ENCODE results near the gene IL13RA1.

IL13RA1 gene

DNA sequence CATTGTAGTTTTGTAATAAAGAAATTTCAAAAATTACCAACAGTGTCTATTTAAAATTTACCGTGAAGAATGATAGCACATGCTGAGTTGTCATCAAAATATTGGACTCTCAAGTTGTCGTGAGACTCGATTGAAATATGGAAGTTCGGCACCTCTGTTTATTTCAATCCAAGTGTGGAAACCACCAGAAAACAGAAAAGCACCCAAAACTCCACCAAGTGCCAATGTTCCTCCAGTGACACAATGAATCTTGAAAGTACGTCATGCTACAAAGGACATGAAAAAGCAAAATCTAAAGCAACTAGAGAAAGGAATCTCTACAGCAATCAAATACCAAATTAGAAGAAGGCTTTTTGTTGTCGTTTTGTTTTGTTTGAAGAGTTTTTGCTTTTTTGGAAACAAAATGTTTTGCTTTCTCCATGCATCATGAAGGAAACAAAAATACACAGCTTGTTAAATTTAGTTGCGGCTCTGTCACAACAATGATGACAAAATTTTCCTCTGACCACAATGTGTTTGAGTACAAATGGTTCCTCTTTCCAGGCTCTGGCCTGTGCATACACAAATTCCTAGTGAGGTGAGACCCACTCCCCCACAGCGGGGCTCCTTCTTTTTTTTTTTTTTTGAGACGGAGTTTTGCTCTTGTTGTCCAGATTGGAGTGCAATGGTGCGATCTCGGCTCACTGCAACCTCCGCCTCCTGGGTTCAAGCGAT lies 9.6 kb upstream of the IL13RA1 start:
- H3K36me3 ChIP-seq (ENCODE audit: insufficient read depth): no peaks in the 10 kb centered on the region
- no peak overlapping the region for H3K4me2 ChIP-seq
- H3K27me3 ChIP-seq (ENCODE audit: insufficient read depth, low read depth): no peaks in the 10 kb centered on the region
- no peaks in the 10 kb centered on the region for H4K20me1 ChIP-seq (ENCODE audit: insufficient read depth)
- H2AFZ ChIP-seq (ENCODE audit: low read depth): no peak overlapping the region
- no peak overlapping the region for H3K9ac ChIP-seq
- no peak overlapping the region for H3K4me3 ChIP-seq (IDR thresholded peaks at IDR 0.05; ENCODE audit: insufficient read depth, low read depth, low read length)
- H3K4me1 ChIP-seq (ENCODE audit: low read depth, poor library complexity, severe bottlenecking): no peaks in the 10 kb centered on the region
- no peaks in the 10 kb centered on the region for H3K79me2 ChIP-seq (ENCODE audit: insufficient read depth, low read depth)
- TF ChIP-seq, protein P1, sequence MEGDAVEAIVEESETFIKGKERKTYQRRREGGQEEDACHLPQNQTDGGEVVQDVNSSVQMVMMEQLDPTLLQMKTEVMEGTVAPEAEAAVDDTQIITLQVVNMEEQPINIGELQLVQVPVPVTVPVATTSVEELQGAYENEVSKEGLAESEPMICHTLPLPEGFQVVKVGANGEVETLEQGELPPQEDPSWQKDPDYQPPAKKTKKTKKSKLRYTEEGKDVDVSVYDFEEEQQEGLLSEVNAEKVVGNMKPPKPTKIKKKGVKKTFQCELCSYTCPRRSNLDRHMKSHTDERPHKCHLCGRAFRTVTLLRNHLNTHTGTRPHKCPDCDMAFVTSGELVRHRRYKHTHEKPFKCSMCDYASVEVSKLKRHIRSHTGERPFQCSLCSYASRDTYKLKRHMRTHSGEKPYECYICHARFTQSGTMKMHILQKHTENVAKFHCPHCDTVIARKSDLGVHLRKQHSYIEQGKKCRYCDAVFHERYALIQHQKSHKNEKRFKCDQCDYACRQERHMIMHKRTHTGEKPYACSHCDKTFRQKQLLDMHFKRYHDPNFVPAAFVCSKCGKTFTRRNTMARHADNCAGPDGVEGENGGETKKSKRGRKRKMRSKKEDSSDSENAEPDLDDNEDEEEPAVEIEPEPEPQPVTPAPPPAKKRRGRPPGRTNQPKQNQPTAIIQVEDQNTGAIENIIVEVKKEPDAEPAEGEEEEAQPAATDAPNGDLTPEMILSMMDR (conservative IDR thresholded peaks at IDR 0.05; ENCODE audit: low read depth, low read length): no peak
- H3K27ac ChIP-seq: no peak overlapping the region

- H3K9ac ChIP-seq: no peak overlapping the region
These were observed 8.7 kb upstream of the IL13RA1 start for GRCh38 chrX:118718737-118719136.

DNA sequence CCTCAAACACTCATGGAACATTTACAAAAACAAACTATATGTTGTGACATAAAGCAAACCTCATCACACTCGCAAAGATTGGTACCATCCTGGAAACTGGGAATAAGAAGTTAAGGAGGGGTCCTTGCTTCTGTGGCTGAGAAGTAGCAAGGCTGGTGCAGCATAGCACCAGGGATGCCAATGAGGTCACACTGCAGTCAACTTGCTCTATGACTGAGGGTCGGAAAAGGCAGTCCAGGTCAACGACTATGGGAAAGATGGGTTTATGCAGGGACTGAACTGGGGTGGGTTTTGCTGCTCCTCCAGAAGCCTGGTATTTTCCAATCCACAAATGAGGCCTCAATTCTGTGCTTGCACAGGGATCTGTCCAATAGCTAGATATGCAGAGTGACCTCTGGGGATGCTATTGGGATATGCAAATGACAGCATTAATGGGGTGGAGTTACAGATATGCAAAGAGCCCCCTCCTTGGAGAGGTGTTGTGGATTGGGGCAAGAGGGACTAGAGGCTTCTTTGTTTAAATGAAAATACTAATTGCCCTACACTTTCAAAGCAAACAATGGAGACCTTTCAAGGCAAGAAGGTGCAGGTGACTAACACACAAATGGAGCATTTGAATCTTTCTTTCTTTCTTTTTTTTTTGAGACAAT lies 7.2 kb upstream of the IL13RA1 start:
- Histone ChIP-seq H4K20me1 (ENCODE audit: insufficient read depth) (no peaks in the 10 kb centered on the region), H3K4me1 (ENCODE audit: low read depth, poor library complexity, severe bottlenecking) (no peaks in the 10 kb centered on the region), H3K4me3 (IDR thresholded peaks at IDR 0.05; ENCODE audit: insufficient read depth, low read depth, low read length) (no peak overlapping the region), H3K4me2 (no peak overlapping the region), H3K9ac (no peak overlapping the region), H3K79me2 (ENCODE audit: insufficient read depth, low read depth) (no peaks in the 10 kb centered on the region), H2AFZ (ENCODE audit: low read depth) (no peak overlapping the region), H3K27me3 (ENCODE audit: insufficient read depth, low read depth) (no peaks in the 10 kb centered on the region), H3K36me3 (ENCODE audit: insufficient read depth) (no peaks in the 10 kb centered on the region), H3K27ac (no peak overlapping the region)
- TF ChIP-seq, protein P1 (conservative IDR thresholded peaks at IDR 0.05; ENCODE audit: low read depth, low read length): no peak

More at GRCh38 chrX:118718737-118719136, 8.7 kb upstream of the IL13RA1 start:
- no peaks in the 10 kb centered on the region for H3K4me1 ChIP-seq (ENCODE audit: low read depth, poor library complexity, severe bottlenecking)
- no peak overlapping the region for H3K4me2 ChIP-seq
- no peak overlapping the region for H3K27ac ChIP-seq
- no peak overlapping the region for H2AFZ ChIP-seq (ENCODE audit: low read depth)
- no peaks in the 10 kb centered on the region for H3K27me3 ChIP-seq (ENCODE audit: insufficient read depth, low read depth)
- no peaks in the 10 kb centered on the region for H3K36me3 ChIP-seq (ENCODE audit: insufficient read depth)
- TF ChIP-seq, protein P1 (conservative IDR thresholded peaks at IDR 0.05; ENCODE audit: low read depth, low read length): no peak
- no peaks in the 10 kb centered on the region for H4K20me1 ChIP-seq (ENCODE audit: insufficient read depth)
- no peak overlapping the region for H3K4me3 ChIP-seq (IDR thresholded peaks at IDR 0.05; ENCODE audit: insufficient read depth, low read depth, low read length)
- H3K79me2 ChIP-seq (ENCODE audit: insufficient read depth, low read depth): no peaks in the 10 kb centered on the region

DNA sequence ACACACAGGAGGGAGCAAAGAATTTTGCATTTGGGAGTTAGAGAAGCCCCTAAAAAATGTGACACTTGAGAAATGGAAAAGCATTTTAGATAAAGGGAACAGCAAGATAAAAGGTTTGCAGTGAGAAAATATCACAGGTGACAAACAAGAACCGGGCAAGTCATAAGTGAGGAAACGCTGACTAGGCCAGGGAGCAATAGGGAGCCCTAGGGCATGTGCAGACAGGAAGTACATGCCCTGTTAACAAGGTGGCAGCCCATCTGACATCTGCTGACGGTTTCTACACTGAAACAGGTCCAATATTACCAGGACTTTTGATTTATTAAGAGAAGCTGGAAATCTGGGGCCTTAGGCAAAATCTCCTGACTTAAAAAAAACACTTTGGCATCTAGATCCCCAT lies 4.0 kb upstream of the IL13RA1 start:
- Histone ChIP-seq H3K36me3 (ENCODE audit: insufficient read depth) (no peaks in the 10 kb centered on the region), H3K4me2 (no peak overlapping the region), H3K4me1 (ENCODE audit: low read depth, poor library complexity, severe bottlenecking) (peaks cover 5% of the 10 kb centered on the region), H3K27me3 (ENCODE audit: insufficient read depth, low read depth) (no peaks in the 10 kb centered on the region), H2AFZ (ENCODE audit: low read depth) (no peak overlapping the region), H3K79me2 (ENCODE audit: insufficient read depth, low read depth) (no peaks in the 10 kb centered on the region), H3K9ac (no peak overlapping the region), H3K4me3 (IDR thresholded peaks at IDR 0.05; ENCODE audit: insufficient read depth, low read depth, low read length) (no peak overlapping the region), H3K27ac (no peak overlapping the region), H4K20me1 (ENCODE audit: insufficient read depth) (no peaks in the 10 kb centered on the region)
- TF ChIP-seq, protein P1 (conservative IDR thresholded peaks at IDR 0.05; ENCODE audit: low read depth, low read length): no peak
